Measurements from ENCODE around the gene AMMECR1L.

DNA sequence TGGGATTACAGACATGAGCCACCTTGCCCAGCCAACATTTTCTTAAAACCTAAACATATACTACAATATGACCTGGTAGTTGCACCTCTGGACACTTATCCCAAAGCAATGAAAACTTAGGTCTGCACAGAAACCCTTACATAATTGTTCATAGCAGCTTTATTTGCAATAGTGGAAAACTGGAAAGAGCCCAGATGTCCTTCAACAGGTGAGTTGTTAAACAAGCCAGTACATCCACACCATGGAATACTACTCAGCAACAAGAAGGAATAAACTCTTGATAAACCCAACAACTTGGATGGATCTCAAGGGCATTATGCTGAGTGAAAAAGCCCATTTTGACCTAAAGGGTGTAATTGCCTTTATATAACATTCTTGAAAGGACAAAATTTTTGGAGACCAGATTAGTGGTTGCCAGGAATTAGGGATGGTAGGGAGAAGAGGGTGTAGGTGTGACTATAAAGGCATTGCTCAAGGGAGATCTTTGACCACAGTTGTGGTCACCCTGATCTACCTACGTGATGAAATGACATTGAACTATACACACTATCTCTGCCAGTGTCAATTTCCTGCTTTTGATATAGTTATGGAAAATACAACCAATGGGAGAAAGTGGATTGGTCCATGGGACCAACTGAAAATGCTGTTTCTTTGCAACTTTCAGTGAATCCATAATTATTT, 11.9 kb upstream of the AMMECR1L start:
- TF ChIP-seq GABPA (IDR thresholded peaks at IDR 0.05 in 1 of 2, conservative IDR thresholded peaks at IDR 0.05 in 1 of 2) (no peak), YY1 (IDR thresholded peaks at IDR 0.05) (peak; percentile 59), SP1 (IDR thresholded peaks at IDR 0.05) (peak; percentile 43), JUND (IDR thresholded peaks at IDR 0.05) (peak in 1 of 2 donors; percentile 42), TAF1 (conservative IDR thresholded peaks at IDR 0.05) (no peak), HNF4A (conservative IDR thresholded peaks at IDR 0.05) (peak; percentile 68 to 80), FOXA1 (IDR thresholded peaks at IDR 0.05) (no peak), RAD21 (IDR thresholded peaks at IDR 0.05) (no peak)
- TF ChIP-seq, protein P1, sequence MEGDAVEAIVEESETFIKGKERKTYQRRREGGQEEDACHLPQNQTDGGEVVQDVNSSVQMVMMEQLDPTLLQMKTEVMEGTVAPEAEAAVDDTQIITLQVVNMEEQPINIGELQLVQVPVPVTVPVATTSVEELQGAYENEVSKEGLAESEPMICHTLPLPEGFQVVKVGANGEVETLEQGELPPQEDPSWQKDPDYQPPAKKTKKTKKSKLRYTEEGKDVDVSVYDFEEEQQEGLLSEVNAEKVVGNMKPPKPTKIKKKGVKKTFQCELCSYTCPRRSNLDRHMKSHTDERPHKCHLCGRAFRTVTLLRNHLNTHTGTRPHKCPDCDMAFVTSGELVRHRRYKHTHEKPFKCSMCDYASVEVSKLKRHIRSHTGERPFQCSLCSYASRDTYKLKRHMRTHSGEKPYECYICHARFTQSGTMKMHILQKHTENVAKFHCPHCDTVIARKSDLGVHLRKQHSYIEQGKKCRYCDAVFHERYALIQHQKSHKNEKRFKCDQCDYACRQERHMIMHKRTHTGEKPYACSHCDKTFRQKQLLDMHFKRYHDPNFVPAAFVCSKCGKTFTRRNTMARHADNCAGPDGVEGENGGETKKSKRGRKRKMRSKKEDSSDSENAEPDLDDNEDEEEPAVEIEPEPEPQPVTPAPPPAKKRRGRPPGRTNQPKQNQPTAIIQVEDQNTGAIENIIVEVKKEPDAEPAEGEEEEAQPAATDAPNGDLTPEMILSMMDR (IDR thresholded peaks at IDR 0.05; ENCODE audit: low read depth, low read length, missing input control): no peak
- TF ChIP-seq, protein P2, sequence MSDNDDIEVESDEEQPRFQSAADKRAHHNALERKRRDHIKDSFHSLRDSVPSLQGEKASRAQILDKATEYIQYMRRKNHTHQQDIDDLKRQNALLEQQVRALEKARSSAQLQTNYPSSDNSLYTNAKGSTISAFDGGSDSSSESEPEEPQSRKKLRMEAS (IDR thresholded peaks at IDR 0.05): no peak
- TF ChIP-seq, protein P3, sequence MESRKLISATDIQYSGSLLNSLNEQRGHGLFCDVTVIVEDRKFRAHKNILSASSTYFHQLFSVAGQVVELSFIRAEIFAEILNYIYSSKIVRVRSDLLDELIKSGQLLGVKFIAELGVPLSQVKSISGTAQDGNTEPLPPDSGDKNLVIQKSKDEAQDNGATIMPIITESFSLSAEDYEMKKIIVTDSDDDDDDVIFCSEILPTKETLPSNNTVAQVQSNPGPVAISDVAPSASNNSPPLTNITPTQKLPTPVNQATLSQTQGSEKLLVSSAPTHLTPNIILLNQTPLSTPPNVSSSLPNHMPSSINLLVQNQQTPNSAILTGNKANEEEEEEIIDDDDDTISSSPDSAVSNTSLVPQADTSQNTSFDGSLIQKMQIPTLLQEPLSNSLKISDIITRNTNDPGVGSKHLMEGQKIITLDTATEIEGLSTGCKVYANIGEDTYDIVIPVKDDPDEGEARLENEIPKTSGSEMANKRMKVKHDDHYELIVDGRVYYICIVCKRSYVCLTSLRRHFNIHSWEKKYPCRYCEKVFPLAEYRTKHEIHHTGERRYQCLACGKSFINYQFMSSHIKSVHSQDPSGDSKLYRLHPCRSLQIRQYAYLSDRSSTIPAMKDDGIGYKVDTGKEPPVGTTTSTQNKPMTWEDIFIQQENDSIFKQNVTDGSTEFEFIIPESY (IDR thresholded peaks at IDR 0.05): no peak
- TF ChIP-seq, protein P4, sequence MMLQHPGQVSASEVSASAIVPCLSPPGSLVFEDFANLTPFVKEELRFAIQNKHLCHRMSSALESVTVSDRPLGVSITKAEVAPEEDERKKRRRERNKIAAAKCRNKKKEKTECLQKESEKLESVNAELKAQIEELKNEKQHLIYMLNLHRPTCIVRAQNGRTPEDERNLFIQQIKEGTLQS (IDR thresholded peaks at IDR 0.05): peak; percentile 27

Data from liver (tissue), 3 donors.